Stimulated activated CD4-positive, alpha-beta T cell treated with anti-CD3 and anti-CD28 coated beads, TNF-alpha, amount 100 ng/mL, for 48 hours (primary cell): ENCODE measurements around the gene CCR5AS.
"Not testable (repeated sequence)": the region's sequence is repeated elsewhere in the genome, so short reads cannot be mapped to it uniquely, and the experiment has no call there.

Source experiments
- DNase-seq, 3 donors: peaks; one replicate each; pipeline ENCODE4 v3.0.0-alpha.2; 2020; ENCODE audit warnings: low read depth in 3 of 3

The CCR5AS gene

DNA sequence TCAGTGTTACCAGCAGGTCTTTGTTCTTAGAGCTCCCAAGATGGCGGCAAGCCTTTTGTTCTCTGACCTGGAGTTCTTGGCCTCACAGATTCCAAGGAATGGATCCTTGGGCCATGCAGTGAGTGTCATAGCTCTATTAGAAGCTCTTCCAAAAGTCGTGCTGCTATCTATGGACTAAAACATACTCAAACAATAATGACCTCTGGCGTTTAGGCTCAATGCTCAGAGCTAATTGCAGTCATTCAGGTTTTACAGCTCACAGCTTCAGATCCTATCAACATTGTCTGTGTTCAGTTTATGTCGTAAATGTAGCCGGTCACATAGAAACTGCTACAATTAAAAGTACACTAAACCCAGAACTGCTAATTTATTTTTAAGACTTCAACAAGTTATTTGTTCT lies 22.4 kb upstream of the CCR5AS start:
- DNase-seq = no peak

DNA sequence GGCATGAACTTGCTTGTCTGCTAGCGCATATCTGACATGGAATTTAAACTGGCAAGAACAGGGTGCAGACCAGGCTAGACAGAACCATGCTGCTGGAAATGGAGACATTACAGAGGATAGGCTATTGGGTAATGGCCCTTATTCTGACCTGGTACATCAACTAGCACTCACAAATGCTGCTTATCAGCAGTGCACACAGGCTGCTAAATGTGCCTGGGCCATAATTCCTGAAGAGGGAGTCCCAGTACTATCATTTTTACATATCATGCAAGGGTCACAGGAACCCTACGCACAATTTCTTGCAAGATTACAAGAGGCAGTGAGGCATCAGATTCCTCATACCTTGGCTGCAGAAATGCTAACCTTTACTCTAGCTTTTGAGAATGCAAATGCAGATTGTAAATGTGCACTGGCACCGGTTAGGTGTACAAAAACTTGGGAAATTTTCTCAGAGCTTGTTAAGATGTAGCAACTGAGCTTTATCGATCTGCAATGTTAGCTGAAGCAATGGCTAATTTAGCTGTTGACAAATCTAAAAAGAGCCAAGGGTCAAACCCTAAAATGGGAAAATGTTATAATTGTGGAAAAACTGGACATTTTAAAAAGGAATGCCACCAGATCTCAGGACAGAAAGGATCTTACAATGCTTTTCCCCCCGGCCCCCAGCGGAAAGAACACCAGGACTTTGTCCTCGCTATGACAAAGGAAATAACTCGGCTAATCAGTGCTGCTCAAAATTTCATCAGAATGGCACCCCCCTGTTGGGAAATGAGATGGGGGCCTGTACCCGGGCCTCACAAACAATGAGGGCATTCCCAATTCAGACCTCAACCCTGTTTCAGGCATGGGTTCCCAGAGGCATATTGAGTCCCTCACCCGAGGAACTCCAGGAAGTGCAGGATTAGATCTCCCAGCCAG lies 21.3 kb upstream of the CCR5AS start:
- no peak for DNase-seq

DNA sequence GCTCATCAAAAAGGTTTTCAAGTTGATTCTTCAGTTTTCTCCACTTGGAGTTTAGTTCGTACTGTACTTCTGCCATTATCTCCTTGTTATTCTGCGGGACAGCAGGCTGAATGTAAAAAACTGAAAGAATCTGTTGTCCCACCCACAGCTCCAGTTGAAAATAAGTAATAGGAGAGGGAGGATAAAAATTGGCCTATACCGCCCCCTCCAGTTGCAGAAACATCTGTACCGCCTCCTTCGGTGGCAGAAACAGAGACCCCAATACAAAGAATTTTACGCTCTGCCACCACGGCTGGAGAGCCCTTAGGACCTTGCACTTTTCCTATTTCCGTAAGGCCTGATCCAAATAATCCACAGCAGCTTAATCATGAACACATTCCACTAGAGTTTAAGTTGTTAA lies 20.5 kb upstream of the CCR5AS start:
- DNase-seq = not testable (repeated sequence)

DNA sequence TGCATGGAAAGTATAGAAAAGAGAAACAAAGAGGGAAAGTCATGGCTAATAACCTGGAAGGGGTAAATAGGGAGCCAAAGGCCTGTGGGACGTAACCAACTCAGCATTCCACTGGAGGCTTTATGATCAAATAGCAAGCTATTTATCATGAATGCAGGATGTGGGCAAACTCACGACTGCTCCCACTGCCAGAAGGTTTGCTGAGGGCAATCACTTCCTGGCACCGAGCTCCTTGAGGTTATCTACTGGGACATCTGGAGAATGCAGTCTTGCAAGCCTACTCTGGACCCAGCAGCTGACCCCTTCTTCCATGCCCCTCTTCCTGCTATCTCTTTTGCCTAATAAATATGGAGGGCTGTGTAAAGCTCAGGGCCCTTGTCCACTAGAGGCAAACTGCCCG lies 19.6 kb upstream of the CCR5AS start:
- not testable (repeated sequence) for DNase-seq

DNA sequence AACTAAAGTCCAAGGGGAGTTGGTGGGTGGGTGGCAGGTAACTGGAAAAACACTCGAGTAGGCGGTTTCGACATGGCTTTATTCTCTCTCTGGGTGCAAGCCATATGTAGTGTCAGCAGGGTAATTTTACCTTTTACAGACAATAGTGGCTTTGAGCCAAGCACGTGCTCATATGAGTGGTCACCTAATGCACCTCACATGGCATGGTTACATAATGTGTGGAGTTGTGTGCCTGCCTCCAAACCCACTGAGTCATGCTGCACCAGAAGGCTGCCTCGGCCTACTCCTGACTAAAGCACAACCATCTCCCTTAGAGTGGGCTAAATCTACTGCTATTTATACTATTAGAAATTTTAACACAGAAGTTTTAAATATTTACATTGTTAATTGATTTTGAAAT lies 16.7 kb upstream of the CCR5AS start:
- DNase-seq = no peak

DNA sequence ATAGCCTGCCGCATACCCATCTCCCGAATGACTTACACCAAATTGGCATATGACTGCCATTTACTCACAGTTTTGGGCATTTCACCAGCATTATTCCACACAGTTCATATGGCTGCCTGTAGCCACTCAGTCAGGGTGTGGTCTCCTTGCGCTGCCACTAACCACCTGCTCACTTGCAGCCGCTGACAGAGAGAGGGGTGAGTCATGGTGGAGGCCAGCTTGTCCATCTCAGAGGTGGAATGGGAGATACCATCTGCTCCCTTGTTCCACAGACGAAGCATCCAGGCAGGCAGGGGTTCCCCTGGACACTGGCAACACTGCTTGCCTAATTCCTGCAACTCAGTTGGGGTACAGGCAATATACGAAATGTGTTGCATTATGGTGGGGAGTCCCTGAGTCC lies 15.8 kb upstream of the CCR5AS start:
- no peak for DNase-seq

DNA sequence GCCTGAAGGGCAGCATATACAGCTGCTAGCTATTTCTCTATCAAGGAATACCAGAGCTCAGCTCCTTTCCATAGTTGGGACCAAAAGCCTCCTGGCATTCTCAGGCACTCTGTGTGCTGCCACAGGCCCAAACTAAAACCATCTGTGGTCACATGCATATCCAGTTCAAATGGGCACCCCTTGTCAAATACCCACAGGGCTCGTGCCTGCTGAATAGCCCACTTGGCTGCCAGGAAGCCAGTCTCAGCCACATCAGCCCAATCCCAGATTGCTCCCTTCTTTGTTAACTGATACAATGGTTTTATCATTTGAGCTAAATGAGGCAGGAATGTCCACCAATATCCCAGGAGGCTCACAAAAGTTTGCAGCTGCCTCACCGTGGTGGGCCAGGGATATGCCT lies 14.1 kb upstream of the CCR5AS start:
- no peak for DNase-seq

DNA sequence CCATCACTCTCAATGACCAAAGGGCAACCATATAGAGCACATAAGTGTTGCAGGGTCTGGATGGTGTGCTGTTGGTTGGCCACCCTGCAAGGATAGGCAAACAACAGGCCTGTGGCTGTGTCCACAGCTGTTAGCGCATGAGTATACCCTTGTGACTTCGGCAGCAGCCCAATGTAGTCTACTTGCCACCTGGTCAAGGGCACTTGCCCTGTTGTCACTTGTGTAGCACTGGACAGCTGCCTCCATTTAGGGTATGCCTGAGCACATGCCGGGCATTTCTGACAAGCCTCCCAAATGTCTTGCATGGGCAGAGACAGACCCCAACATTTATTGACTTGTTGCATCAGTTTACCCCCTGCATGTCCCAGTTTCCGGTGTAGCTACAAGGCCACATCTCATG lies 12.9 kb upstream of the CCR5AS start:
- DNase-seq = no peak

DNA sequence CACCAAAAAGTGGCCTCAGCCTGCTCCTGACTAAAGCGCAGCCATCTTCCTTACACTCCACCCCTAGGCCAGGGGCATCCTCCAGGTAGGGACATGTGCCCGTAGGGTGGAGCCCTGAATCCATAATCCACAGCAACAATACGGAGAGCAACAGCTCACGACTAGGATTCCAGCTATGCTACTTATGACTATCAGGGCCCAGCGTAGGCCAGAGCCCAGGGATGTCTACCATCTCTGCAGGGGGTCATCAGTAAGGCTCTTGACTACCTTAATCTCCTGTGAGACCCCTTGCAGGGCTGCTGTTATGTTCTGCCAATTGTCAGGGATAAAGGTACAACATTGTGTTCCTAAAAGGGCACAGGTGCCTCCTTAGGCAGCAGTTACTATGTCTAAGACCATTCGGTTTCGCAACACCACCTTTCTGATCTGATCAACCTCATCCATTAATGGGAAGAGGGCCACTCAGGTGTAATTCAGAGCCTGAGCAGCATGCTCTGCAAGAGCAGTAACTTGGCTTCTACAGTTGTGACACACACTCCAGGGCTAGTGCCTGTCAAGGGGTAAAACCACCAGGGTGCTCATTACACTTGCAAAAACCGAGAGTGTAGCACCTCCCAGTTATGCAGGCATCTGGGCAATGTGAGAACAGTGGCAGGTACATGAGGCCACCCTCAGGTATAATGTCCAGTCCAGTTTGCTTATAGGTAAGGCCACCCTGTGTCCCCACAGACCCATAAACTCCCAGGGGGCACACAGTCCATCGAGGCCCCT lies 11.2 kb upstream of the CCR5AS start:
- DNase-seq = no peak

DNA sequence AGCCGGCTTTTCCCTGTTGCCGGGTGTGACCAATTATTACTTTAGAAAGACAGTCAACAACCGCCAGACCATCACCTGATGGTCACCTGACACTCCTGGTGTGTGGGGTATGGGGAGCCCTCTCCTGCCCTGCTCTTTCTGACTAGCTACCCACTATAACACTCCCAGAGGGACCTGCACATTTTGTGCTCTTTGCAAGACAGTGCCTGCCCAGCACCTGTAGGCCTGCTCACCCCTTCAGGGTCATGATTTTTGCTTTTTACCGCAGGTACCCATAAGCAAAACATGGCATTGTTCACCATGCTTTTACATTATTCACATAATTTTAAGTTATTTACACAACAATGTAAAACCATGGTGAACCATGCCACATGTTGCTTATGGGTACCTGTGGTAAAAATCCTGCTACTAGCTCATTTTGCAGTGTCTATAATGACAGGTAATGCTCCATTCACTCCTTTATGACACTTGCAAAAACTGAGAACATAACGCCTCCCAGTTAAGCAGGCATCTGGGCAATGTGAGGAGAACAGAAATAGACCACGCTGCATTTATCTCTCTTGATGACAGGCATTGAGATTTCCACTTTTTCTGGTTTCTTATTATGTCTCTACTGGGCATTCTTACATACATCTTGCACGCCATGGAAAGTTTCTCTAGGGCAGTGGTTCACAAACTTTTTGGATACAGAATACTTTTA lies 10.1 kb upstream of the CCR5AS start:
- no peak for DNase-seq

DNA sequence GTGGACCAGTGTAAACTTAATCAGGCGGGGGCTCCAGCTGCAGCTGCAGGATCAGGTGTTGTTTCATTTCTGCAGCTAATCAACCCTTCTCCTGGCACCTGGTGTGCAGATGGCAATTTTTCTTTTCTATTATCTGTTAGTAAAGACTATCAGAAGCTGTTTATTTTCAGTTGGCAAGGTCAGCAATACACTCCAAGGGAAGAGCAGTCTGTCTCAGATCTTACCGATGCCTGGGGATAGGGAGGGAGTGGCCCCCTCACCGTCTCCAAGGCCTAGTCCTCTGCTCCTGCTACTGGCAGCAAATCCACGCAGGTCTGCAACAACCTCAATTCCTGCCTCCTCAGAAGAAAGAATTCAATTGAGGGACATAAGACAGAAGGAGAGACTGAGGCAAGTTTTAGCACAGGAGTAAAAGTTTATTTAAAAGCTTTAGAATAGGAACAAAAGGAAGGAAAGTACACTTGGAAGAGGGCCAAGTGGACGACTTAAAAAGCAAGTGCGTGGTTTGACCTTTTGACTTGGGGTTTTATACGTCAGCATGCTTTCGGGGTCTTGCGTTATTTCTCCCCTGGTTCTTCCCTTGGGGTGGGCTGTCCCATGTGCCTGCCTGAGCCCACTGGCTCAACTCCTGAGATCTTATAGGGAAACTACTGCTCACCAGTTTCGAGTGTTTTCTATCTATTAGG lies 9.4 kb upstream of the CCR5AS start:
- no peak for DNase-seq

DNA sequence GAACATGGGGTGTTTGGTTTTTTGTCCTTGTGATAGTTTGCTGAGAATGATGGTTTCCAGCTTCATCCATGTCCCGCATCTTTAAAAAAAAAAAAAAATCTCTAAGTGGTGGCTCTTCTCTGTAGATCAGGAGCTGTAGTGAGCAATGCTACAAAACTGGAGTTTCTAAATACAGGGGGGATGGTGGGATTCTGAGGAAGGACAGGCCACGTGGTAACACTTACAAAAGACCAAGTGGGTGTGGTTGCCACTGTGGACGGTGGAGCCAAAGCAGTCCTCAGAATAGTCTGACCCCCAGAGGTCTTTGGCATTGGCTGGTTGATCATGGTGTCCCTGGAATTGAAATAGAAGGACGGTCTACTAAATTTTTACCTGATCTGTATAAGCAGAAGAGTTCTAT lies 7.9 kb upstream of the CCR5AS start:
- no peak for DNase-seq

DNA sequence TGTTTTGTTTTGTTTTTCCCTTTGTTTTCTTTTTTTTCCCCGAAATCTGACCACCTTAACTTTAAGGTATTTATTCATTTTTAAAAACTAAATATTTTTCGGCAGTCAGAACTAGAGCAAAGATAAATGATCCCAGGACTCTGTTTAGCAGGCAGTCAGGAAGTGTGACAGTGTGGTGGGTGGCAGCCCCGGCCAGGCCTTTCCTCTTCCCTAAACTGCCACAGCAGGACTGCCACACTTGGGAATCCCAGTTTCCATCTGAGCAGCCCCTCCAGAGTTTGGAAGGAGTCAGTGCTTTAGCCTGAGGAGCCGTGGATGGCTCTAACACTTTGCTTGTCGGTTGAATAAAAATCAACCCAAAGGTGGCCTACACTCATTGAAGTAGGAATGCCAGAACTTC lies 7.1 kb upstream of the CCR5AS start:
- DNase-seq = no peak

DNA sequence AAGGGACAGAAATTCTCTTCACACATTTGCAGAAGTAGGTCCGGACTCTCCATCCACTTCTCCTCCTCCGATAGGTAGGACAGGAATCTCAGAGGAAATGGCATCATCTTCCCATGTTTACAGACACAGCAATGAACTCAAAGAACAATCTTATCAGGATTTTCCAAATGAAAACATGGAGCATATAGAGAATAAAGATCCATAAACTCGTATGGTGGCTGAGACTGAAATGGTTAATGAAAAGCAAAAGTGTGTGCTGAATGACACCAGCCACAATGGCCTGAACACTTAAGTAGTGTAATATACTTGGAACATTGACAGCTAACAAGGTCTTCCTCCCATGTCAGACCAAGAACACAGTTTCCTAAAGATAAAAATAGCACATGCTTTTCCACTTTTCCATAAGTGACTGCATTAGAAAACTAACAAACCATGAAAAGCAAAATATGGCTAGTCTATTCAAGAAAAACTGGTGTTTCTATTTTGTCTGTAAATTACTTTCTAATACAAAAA lies 6.0 kb upstream of the CCR5AS start:
- no peak for DNase-seq

DNA sequence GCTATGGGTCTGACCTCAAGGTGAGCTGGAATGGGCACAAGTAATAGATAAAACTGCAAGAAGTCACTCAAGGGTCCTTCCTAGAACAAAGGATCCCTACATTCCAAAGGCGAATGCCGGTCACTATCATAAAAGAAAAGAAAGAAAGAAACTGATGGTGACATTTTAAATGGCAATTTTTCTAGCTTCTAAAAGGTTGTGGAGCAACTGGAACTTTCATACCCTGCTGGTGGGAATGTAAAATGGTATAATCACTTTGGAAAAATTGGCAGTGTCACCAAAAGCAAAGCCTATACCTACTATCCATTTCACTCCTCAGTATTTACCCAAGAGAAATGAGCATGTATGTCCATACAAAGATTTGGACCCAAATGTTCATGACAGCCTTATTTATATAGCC lies 4.4 kb upstream of the CCR5AS start:
- no peak for DNase-seq

DNA sequence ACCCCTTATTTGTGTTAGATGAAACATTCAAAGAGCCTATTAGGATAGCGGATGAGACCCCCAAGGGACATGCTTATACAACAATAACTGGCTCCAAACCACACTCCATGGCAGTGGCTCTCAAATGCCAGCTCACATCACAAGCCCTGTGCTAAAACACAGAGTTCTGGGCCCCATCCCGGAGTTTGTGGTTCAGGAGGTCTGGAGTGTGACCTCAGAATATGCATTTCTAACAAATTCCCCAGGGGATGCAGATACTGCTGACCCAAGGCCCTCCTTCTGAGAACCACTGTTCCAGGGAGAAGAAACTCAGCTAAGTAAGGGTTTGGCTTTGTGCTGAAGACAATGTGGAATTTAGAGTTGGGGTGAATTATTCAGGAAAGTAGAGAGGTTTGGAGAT lies 3.8 kb upstream of the CCR5AS start:
- no peak for DNase-seq

DNA sequence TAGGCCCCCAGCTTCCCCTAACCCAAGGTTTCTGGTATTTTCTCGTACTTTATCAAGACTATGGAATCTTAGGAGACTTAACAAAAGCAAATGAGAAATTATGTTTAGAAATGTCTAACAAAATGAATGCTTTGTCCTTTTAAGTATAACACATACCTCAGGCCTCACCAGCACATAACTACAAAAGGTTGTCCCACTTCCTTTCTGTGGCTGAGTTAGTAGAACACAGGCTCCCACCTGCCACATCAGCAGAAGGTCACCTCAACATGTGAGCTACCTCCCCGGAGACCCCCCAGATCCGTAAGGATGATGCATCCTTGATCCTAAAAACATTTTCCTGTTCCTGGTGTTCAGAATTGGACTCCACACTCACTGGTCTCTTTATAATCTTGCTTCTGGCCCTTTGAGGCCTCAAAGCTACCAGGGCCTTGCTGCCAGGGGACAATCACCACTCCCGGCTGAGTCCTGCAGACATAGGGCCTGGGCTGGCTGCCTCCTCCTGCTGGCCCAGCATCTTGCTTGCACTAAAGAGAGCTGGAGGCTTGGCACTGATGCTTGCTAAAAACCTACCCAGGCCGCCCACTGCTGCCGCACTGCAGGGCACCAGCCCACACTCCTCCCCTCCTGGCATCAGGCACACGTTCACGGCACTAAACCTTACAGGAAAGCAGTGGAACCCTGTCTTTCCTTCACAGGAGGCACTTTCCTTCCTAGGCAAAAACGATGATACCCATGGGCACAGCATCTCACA lies 3.0 kb upstream of the CCR5AS start:
- no peak for DNase-seq

DNA sequence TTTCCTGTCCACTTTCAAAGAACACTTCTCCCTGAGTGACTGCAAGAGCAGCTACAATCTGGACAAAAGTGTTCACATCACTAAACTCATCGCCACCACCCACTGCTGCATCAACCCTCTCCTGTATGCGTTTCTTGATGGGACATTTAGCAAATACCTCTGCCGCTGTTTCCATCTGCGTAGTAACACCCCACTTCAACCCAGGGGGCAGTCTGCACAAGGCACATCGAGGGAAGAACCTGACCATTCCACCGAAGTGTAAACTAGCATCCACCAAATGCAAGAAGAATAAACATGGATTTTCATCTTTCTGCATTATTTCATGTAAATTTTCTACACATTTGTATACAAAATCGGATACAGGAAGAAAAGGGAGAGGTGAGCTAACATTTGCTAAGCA lies 2.0 kb upstream of the CCR5AS start:
- DNase-seq = no peak

DNA sequence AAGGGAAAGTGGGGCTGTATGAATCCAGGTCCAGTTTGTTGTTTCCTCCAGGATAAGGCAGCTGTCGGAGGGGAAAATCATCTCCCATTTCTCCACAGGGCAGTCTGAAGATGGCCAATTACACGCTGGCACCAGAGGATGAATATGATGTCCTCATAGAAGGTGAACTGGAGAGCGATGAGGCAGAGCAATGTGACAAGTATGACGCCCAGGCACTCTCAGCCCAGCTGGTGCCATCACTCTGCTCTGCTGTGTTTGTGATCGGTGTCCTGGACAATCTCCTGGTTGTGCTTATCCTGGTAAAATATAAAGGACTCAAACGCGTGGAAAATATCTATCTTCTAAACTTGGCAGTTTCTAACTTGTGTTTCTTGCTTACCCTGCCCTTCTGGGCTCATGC lies 1.1 kb upstream of the CCR5AS start:
- DNase-seq = no peak

DNA sequence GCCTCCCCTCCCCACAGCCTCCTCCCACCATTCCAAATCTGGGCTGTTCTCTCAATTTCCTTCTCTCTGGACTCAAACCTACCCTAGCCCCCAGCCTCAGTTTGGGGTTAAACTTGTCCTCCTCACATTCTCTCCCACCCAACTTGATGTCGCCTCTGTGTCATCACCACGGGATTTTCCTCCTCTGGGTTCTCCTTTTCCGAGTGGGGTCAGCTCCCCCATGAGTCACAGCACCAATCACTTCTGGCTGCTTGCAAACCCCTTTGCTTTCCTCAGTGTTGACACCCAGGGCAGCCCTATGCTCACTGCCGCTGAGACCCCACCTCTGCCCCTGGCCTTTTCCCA lies 451 bp downstream of the CCR5AS start:
- DNase-seq = no peak
